Ectodermal cell (in vitro differentiated cells): Measurements from ENCODE around the gene ELL. TPM values are rescaled to one million over a fixed set of nuclear protein-coding genes. Genes with fewer than 3 reads are reported as not detected.
A peak's percentile ranks its signal among the peaks of the same experiment; 100 is the strongest.

Source experiments
- H3K27ac ChIP-seq: 2 replicates; pipeline ENCODE4 v1.7.0; 2013; ENCODE audit warnings: mild to moderate bottlenecking, low read depth, low read length; ENCODE audit not compliant: insufficient read depth, poor library complexity, severe bottlenecking
- H3K27me3 ChIP-seq: 2 replicates; pipeline ENCODE4 v1.7.0; 2013; ENCODE audit warnings: mild to moderate bottlenecking, low read length; ENCODE audit not compliant: insufficient read depth, control insufficient read depth, poor library complexity, severe bottlenecking
- H3K36me3 ChIP-seq: one replicate; pipeline ENCODE4 v1.7.0; 2013; ENCODE audit warnings: low read length; ENCODE audit not compliant: control insufficient read depth, insufficient read depth
- H3K4me1 ChIP-seq: one replicate; pipeline ENCODE4 v1.7.0; 2013; ENCODE audit warnings: low read length; ENCODE audit not compliant: control insufficient read depth, insufficient read depth
- H3K4me3 ChIP-seq: 2 replicates; pipeline ENCODE4 v1.7.0; 2013; ENCODE audit warnings: low read depth, low read length, control low read depth; ENCODE audit not compliant: insufficient read depth
- H3K9me3 ChIP-seq: 2 replicates; pipeline ENCODE4 v1.7.0; 2013; ENCODE audit warnings: mild to moderate bottlenecking, low read length, moderate library complexity; ENCODE audit not compliant: control insufficient read depth
- WGBS, 2 experiments: methylation state at CpG; one replicate each; pipeline ENCODE4 v1.1.7; 2013; ENCODE audit warnings: missing lambda C conversion rate in 2 of 2; 5-methylcytosine and 5-hydroxymethylcytosine counted together
- polyA plus RNA-seq, 4 experiments: library from polyadenylated mRNA; stranded (reverse); fragments of 50-300 nt; gene quantifications; one replicate each; pipeline ENCODE4 v1.2.3, GENCODE V29; 2013

ELL gene
- polyA plus RNA-seq (2013, experiment 1 of 4): 9.3 TPM
- polyA plus RNA-seq (2013, experiment 2 of 4): 9.6 TPM
- polyA plus RNA-seq (2013, experiment 3 of 4): 7.8 TPM
- polyA plus RNA-seq (2013, experiment 4 of 4): 8.0 TPM

GRCh38 chr19:18521692-18522123 lies at the start of gene ELL:
TSS of gene ELL (minus strand) at chr19:18522070. CDS start at chr19:18522055, 15 bp downstream.
- peak within 1 kb of the TSS; percentile 56 for H3K27ac ChIP-seq
- peak within 1 kb of the TSS; percentile 98 for H3K4me3 ChIP-seq
- H3K36me3 ChIP-seq: no peaks in the 10 kb centered on the region
- H3K27me3 ChIP-seq: no peaks in the 10 kb centered on the region
- 0% methylated on average over 52 of the region's 52 CpGs for WGBS, 2 experiments
- peaks cover 4% of the 10 kb centered on the region for H3K4me1 ChIP-seq
- H3K9me3 ChIP-seq: no peaks in the 10 kb centered on the region

GRCh38 chr19:18568367-18568766 lies 46.5 kb upstream of the ELL start:
- 97% methylated on average over 15 of the region's 15 CpGs for WGBS, 2 experiments
- H3K36me3 ChIP-seq: peaks cover 27% of the 10 kb centered on the region
- peaks cover 5% of the 10 kb centered on the region for H3K4me1 ChIP-seq
- no peak overlapping the region for H3K27ac ChIP-seq
- H3K27me3 ChIP-seq: no peaks in the 10 kb centered on the region
- no peaks in the 10 kb centered on the region for H3K9me3 ChIP-seq
- H3K4me3 ChIP-seq: no peak overlapping the region

DNA sequence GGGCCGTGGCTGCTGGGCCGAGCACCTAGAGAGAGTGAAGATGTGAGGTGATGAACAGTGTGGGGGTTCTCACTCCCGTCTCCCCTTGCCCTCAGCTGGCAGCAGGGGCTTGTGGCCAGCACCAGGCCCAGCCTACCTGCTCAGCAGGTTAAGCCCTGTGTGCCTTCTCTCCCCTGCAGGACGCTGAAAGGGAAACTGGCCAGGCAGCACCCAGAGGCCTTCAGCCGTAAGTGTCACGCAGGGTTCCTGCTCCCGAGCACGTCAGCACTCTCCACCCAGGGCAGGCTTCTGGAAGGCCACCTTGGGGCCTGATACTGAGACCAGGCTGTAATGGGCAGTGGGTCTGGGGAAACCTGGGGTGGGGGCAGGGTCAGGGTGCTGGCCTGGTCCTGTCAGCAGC lies 45.1 kb upstream of the ELL start:
- 97% methylated on average over 8 of the region's 8 CpGs for WGBS, 2 experiments
- no peak overlapping the region for H3K4me3 ChIP-seq
- H3K4me1 ChIP-seq: no peaks in the 10 kb centered on the region
- no peak overlapping the region for H3K27ac ChIP-seq
- peaks cover 32% of the 10 kb centered on the region for H3K36me3 ChIP-seq
- H3K27me3 ChIP-seq: no peaks in the 10 kb centered on the region
- H3K9me3 ChIP-seq: no peaks in the 10 kb centered on the region

- H3K27me3 ChIP-seq: no peaks in the 10 kb centered on the region
- 94 to 96% methylated on average over 14 of the region's 14 CpGs for WGBS, 2 experiments
- peaks cover 5% of the 10 kb centered on the region for H3K4me1 ChIP-seq
- peaks cover 22% of the 10 kb centered on the region for H3K36me3 ChIP-seq
- H3K4me3 ChIP-seq: no peak overlapping the region
- no peaks in the 10 kb centered on the region for H3K9me3 ChIP-seq
- no peak overlapping the region for H3K27ac ChIP-seq
These were observed 40.2 kb upstream of the ELL start for GRCh38 chr19:18562086-18562485.

DNA sequence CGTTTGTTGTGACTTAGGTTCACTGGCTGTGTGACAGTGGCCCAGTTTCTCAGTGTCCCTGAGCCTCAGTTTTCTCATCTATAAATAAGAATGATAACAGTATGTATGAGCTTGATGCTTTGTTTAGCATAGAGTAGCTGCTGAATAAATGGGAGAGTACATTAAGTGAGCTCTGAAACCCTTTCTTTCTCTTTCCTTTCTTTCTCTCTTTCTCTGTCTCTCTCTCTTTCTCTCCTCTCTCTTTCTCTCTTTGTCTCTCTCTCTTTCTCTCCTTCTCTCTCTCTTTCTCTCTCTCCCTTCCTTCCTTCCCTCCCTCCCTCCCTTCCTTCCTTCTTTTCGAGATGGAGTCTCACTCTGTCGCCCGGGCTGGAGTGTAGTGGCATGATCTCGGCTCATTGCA lies 37.8 kb upstream of the ELL start:
- no peaks in the 10 kb centered on the region for H3K27me3 ChIP-seq
- H3K4me1 ChIP-seq: peaks cover 5% of the 10 kb centered on the region
- H3K27ac ChIP-seq: no peak overlapping the region
- H3K9me3 ChIP-seq: no peaks in the 10 kb centered on the region
- 91 to 92% methylated on average over 5 of the region's 5 CpGs for WGBS, 2 experiments
- H3K4me3 ChIP-seq: no peak overlapping the region
- peaks cover 12% of the 10 kb centered on the region for H3K36me3 ChIP-seq

DNA sequence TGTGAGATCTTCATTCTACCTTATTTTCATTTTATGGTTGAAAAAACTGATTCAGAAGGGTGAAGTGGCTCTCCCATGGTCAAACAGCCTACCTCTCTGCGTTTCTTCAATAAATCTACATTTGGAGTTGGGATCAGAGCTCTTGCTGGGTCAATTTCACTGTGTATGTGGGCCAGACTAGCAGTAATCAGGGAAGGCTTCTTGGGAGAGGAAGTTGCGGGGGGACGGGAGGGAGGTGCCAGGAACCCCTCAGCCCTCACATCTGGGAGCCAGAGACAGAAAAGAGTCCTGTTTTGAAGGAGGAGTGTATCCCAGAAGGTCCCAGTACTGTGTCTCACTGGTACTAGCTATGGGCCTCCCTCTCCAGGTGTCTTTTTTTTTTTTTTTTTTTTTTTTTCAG lies 36.7 kb upstream of the ELL start:
- Histone ChIP-seq H3K9me3 (no peaks in the 10 kb centered on the region), H3K4me1 (peaks cover 5% of the 10 kb centered on the region), H3K27ac (no peak overlapping the region), H3K4me3 (peak overlapping the region; percentile 76), H3K27me3 (no peaks in the 10 kb centered on the region), H3K36me3 (peaks cover 8% of the 10 kb centered on the region)
- 75 to 87% methylated on average over 3 of the region's 3 CpGs for WGBS, 2 experiments

GRCh38 chr19:18558202-18558555 lies 36.3 kb upstream of the ELL start:
- no peaks in the 10 kb centered on the region for H3K9me3 ChIP-seq
- peaks cover 5% of the 10 kb centered on the region for H3K4me1 ChIP-seq
- peak overlapping the region; percentile 76 for H3K4me3 ChIP-seq
- WGBS, 2 experiments: 22 to 25% methylated on average over 11 of the region's 11 CpGs
- H3K27ac ChIP-seq: no peak overlapping the region
- H3K36me3 ChIP-seq: peaks cover 3% of the 10 kb centered on the region
- H3K27me3 ChIP-seq: no peaks in the 10 kb centered on the region

DNA sequence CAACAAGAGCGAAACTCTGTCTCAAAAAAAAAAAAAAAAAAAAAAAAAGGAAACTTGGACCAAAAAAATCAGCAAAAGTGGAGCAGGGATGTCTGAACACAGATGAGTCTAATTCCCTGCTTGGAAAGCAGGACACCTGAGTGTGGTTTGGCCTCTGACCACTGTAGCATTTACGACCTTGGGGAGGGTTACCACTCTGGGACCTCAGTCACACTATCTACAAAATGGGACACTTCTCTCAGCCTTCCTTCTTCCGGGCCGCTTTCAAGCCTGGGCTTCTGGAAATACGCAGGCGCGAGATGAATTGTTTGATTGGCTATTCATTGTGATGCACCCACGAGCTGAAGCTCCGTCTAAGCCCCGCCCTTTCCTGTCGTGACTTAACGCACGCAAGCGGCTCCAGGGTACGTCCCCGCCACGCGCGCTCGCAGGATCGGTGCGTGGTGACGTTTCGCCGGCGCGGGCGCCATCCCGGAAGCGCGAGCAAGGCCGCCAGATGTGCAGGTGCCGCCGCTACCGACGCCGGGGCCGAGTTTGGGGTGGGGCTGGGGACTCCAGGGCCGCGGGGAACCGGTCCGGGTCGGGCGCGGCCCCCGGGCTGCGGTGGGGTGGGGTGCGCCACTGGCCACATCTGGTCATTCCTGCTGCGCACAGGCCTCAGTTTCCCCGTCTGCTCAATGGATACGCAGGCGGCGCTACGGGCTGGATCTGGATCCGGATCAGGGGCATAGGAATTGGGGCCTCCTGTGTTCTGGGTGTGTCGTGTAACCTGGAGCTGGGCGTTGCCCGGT lies 35.7 kb upstream of the ELL start, which contains the start of gene KXD1:
KXD1 (plus strand) TSS at position 460 of the 791 bp plus-strand sequence. CDS start 4,187 bp downstream, outside the sequence.
- Histone ChIP-seq H3K27ac (peak within 1 kb of the TSS; percentile 55), H3K4me3 (peak within 1 kb of the TSS; percentile 76), H3K36me3 (no peaks in the 10 kb centered on the region), H3K4me1 (peaks cover 5% of the 10 kb centered on the region), H3K27me3 (no peaks in the 10 kb centered on the region), H3K9me3 (no peaks in the 10 kb centered on the region)
- 2 to 3% methylated on average over 58 of the region's 58 CpGs for WGBS, 2 experiments

DNA sequence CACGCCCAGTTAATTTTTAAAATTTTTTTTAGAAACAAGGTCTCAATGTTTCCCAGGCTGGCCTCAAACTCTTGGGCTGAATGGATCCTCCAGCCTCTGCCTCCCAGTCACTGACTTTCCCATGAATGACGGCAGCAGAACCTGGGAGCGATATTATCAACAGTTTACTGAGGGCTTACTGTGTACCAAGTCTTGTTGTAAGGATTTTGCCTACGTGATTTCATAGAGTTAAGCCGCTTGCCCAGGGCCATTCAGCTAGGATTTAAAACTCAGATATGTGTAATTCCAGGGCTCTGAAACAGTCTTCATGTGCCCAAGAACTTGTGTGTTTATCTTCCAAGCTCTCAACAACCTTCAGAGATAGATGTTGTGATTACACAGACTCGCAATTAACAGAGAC lies 29.8 kb upstream of the ELL start:
- Histone ChIP-seq H3K4me1 (no peaks in the 10 kb centered on the region), H3K9me3 (no peaks in the 10 kb centered on the region), H3K27me3 (no peaks in the 10 kb centered on the region), H3K27ac (no peak overlapping the region), H3K36me3 (no peaks in the 10 kb centered on the region), H3K4me3 (no peak overlapping the region)
- WGBS, 2 experiments: 90 to 91% methylated on average over 5 to 6 of the region's 6 CpGs

DNA sequence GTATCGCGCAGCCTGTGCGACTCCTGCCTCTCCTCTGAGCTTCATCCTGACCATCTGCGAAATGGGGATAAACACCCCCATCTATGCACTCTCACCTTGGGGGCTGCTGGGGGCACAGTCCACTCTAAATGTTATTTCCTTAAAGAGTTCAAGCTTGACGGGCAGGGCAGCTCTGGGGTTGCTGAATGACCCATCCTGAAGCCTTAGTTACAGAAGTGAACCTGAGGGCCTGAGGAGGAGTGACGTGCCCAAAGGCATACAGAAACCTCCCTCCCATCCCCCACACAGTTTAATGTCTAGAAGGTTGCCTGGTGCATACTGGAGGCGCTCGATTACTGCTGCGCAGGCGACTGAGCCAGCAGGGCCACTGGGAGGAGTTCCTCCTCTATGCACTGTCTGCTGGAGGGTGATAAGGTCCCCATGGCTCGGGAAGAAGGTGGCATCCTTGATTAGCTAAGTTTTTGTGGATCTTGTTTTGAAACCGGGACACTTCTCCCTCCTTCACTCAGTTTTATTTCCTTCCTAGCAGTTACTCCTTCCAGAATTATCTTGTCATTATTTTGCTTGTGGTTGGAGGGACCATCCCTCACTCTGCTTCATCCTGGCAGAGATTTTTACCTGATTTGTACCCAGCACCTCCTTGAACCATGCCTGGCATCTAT lies 22.1 kb upstream of the ELL start:
- Histone ChIP-seq H3K9me3 (no peaks in the 10 kb centered on the region), H3K27me3 (no peaks in the 10 kb centered on the region), H3K4me3 (peak overlapping the region; percentile 37), H3K4me1 (no peaks in the 10 kb centered on the region), H3K36me3 (peaks cover 22% of the 10 kb centered on the region), H3K27ac (no peak overlapping the region)
- WGBS, 2 experiments: 14 to 15% methylated on average over 11 to 12 of the region's 12 CpGs
